ENCODE results near the gene HBG2. TPM values are rescaled to one million over a fixed set of nuclear protein-coding genes. Genes with fewer than 3 reads are reported as not detected.
A peak's percentile ranks its signal among the peaks of the same experiment; 100 is the strongest.

HBG2 gene
- total and polyA plus RNA-seq, 2 donors (not counting 1 experiment from before 2014, with no cell fraction given), result 2.6 TPM; not detected in 1

GRCh38 chr11:5274395-5274794, 19.8 kb upstream of the HBG2 start:
- H3K27me3 ChIP-seq (ENCODE audit: control insufficient read depth, insufficient read depth, low read length), result no peaks in the 10 kb centered on the region
- no peaks in the 10 kb centered on the region for H4K20me1 ChIP-seq (ENCODE audit: control insufficient read depth, extremely low read depth, insufficient read depth, low read length)
- peaks cover 3% of the 10 kb centered on the region for H3K4me1 ChIP-seq (ENCODE audit: control insufficient read depth, extremely low read depth, insufficient read depth, low read length)
- H3K9ac ChIP-seq (ENCODE audit: insufficient read depth, low read length), result no peak overlapping the region
- no peak for TF ChIP-seq EZH2 (IDR thresholded peaks at IDR 0.05; ENCODE audit: low read length, missing control alignments)
- TF ChIP-seq CTCF (conservative IDR thresholded peaks at IDR 0.05 in 1 of 2, IDR thresholded peaks at IDR 0.05 in 1 of 2; ENCODE audit: low read depth in 1 of 2, low read length in 2 of 2), result no peak
- H3K79me2 ChIP-seq (ENCODE audit: control insufficient read depth, insufficient read depth, low read length), result no peaks in the 10 kb centered on the region
- no peaks in the 10 kb centered on the region for H3K36me3 ChIP-seq (ENCODE audit: control insufficient read depth, insufficient read depth, low read length)
- peak in 1 of 2 donors; percentile 19 for DNase-seq (ENCODE audit: low read depth in 2 of 2)
- no peaks in the 10 kb centered on the region for H3K9me3 ChIP-seq (ENCODE audit: control insufficient read depth, insufficient read depth, low read depth, low read length)
- H3K27ac ChIP-seq (ENCODE audit: insufficient read depth, low read length), result no peak overlapping the region
- H3K4me3 ChIP-seq (replicated peaks in 1 of 4; ENCODE audit: control extremely low read depth in 1 of 4, insufficient read depth in 1 of 4, low read depth in 3 of 4, low read length in 4 of 4), result no peak overlapping the region
- H2AFZ ChIP-seq (ENCODE audit: low read length), result peak overlapping the region; percentile 66
- no peak overlapping the region for H3K4me2 ChIP-seq (ENCODE audit: extremely low read depth, insufficient read depth, low read length)

- H3K27ac ChIP-seq (ENCODE audit: insufficient read depth, low read length), result no peak overlapping the region
- H3K4me1 ChIP-seq (ENCODE audit: control insufficient read depth, extremely low read depth, insufficient read depth, low read length), result peaks cover 2% of the 10 kb centered on the region
- no peaks in the 10 kb centered on the region for H3K36me3 ChIP-seq (ENCODE audit: control insufficient read depth, insufficient read depth, low read length)
- no peak overlapping the region for H3K4me2 ChIP-seq (ENCODE audit: extremely low read depth, insufficient read depth, low read length)
- no peaks in the 10 kb centered on the region for H3K27me3 ChIP-seq (ENCODE audit: control insufficient read depth, insufficient read depth, low read length)
- DNase-seq (ENCODE audit: low read depth in 2 of 2), result no peak
- no peaks in the 10 kb centered on the region for H3K9me3 ChIP-seq (ENCODE audit: control insufficient read depth, insufficient read depth, low read depth, low read length)
- H2AFZ ChIP-seq (ENCODE audit: low read length), result no peak overlapping the region
- H3K9ac ChIP-seq (ENCODE audit: insufficient read depth, low read length), result no peak overlapping the region
- no peak for TF ChIP-seq CTCF (conservative IDR thresholded peaks at IDR 0.05 in 1 of 2, IDR thresholded peaks at IDR 0.05 in 1 of 2; ENCODE audit: low read depth in 1 of 2, low read length in 2 of 2)
- TF ChIP-seq EZH2 (IDR thresholded peaks at IDR 0.05; ENCODE audit: low read length, missing control alignments), result no peak
- no peak overlapping the region for H3K4me3 ChIP-seq (replicated peaks in 1 of 4; ENCODE audit: control extremely low read depth in 1 of 4, insufficient read depth in 1 of 4, low read depth in 3 of 4, low read length in 4 of 4)
- H4K20me1 ChIP-seq (ENCODE audit: control insufficient read depth, extremely low read depth, insufficient read depth, low read length), result no peaks in the 10 kb centered on the region
- H3K79me2 ChIP-seq (ENCODE audit: control insufficient read depth, insufficient read depth, low read length), result no peaks in the 10 kb centered on the region
Measured at GRCh38 chr11:5272395-5273017, 17.9 kb upstream of the HBG2 start.

GRCh38 chr11:5269715-5270147, 15.2 kb upstream of the HBG2 start, which contains the start of gene HBE1:
TSS of gene HBE1 (minus strand) at chr11:5269945. CDS start at chr11:5269890, 55 bp downstream.
- Histone ChIP-seq H3K79me2 (ENCODE audit: control insufficient read depth, insufficient read depth, low read length) (no peaks in the 10 kb centered on the region), H3K9me3 (ENCODE audit: control insufficient read depth, insufficient read depth, low read depth, low read length) (no peaks in the 10 kb centered on the region), H3K4me3 (replicated peaks in 1 of 4; ENCODE audit: control extremely low read depth in 1 of 4, insufficient read depth in 1 of 4, low read depth in 3 of 4, low read length in 4 of 4) (no peak within 1 kb of the TSS), H3K27me3 (ENCODE audit: control insufficient read depth, insufficient read depth, low read length) (no peaks in the 10 kb centered on the region), H3K36me3 (ENCODE audit: control insufficient read depth, insufficient read depth, low read length) (no peaks in the 10 kb centered on the region), H3K9ac (ENCODE audit: insufficient read depth, low read length) (no peak within 1 kb of the TSS), H4K20me1 (ENCODE audit: control insufficient read depth, extremely low read depth, insufficient read depth, low read length) (no peaks in the 10 kb centered on the region), H3K4me1 (ENCODE audit: control insufficient read depth, extremely low read depth, insufficient read depth, low read length) (peaks cover 2% of the 10 kb centered on the region), H2AFZ (ENCODE audit: low read length) (peak within 1 kb of the TSS; percentile 40), H3K27ac (ENCODE audit: insufficient read depth, low read length) (no peak within 1 kb of the TSS), H3K4me2 (ENCODE audit: extremely low read depth, insufficient read depth, low read length) (no peak within 1 kb of the TSS)
- no peak for DNase-seq (ENCODE audit: low read depth in 2 of 2)
- TF ChIP-seq EZH2 (IDR thresholded peaks at IDR 0.05; ENCODE audit: low read length, missing control alignments), result no peak
- TF ChIP-seq CTCF (conservative IDR thresholded peaks at IDR 0.05 in 1 of 2, IDR thresholded peaks at IDR 0.05 in 1 of 2; ENCODE audit: low read depth in 1 of 2, low read length in 2 of 2), result no peak
